ENCODE data around the gene TECPR1.
"Not testable (repeated sequence)": the region's sequence is repeated elsewhere in the genome, so short reads cannot be mapped to it uniquely, and the experiment has no call there.

The TECPR1 gene

DNA sequence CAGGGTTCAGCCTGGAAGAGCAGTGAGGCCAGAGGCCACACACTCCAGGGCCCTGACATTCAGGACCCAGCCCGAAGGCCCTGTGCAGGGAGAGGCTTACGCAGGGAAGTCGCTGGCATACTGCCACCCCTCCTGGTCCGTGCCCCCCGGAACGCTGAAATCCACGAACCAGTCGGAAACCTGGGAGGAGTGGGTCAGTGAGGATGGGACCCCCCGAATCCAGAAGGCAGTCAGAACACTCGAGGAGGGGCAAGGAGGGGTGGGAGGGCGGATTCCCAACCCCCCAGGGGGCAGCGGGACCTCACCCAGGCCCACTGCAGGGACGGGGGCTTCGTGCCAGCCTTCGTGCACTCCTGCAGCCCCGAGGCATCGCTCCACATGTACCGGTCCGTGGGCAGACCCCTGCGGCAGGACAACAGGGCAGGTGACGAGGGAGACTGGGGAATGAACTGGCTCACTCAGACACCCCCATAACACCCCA, 27.3 kb downstream of the TECPR1 start:
- DNase-seq (ENCODE audit: low read depth): no peak

DNA sequence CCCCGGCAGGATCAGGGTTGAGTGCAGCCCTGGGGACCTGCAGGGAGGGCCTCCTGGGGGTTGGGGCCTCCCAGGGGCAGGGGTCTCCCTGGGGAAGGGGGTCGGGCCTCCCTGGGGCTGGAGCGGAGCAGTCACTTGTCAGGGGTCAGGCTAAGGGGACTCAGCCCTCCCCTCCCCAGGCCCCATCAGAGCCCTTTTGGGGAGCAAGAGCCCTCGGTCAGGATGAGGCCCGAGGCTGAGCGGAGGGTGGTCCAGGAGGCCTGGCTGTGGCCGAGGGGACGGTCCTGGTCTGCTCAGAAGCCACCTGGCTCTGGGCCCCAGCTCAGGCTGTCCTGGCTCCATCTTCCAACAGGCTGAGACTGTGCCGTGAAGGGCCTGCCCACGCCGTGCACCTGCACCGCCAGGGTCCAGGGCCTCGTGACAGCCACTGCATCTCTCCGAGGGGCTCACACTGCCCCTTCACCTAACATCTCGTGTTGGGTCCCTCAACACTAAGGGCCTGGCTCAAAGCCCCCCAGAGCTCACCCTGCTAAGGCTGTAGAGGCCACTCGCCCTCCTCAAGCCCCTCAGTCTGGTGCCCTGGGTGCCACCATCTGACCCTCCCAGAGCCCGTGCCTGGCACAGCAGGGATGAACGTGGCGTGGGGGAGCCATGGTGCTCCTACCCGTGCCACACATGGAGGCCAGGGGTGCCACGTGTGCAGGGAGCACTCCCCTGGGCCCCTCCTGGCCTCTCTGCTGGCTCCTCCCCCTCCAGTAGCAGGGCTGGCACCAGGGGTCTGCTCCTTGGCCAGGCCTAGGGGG, 27.9 kb downstream of the TECPR1 start:
- DNase-seq (ENCODE audit: low read depth): no peak

DNA sequence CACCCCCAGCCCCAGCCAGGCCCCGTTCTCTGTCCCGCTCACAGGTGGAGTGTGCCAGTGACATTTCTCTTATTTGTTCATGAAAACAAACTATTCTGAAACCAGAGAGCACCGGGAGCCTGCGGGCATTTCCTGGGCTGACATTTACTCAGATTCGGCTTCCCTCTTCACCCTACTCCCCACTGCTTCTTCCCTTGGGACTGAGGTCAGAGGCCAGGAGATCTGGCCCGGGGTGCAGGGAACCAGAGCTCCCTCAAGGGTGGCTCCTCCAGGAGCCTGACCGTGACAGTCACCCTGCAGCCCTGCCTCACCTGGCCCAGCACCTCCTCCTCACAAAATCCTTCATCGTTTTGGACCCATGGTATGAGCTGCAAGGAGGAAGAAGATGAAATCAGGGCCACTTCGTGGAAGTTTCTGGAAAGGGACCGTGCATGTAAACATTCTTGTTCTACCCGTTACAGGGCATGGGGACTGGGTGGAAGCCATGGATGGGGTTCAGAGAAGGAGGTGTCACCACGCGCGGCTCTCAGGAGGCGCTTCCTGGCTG, 28.6 kb downstream of the TECPR1 start:
- no peak for DNase-seq (ENCODE audit: low read depth)

DNA sequence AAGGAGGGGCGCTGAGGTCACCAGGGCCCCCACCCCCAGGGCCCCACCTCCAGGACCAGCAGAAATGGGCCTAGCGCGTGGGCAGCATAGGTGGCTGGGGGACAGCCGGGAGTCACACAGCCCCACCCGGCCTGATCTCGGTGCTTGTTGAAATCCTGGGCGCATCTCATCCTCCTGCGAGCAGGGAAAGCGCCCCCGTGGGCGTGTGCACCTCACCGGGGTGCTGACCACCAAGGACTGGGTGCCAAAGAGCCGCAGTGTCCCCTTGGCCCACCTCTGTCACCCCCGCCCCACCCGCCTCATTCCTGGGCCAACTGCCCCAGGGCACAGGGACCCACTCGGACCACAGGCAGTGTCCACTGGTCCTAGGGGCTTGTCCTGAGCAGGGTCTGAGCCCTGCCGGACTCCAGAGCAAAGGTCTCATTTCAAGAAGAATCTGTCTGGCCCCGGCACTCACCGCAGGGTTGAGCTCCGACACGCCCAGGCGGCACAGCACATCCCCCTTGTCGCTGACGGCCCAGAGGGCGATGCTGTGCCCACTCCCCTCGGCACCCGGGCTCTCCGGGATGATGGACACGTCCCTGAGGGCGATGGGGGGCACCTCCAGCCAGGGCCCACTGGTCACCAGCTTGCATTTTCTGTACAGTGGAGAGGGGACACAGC, 29.4 kb downstream of the TECPR1 start:
- no peak for DNase-seq (ENCODE audit: low read depth)

DNA sequence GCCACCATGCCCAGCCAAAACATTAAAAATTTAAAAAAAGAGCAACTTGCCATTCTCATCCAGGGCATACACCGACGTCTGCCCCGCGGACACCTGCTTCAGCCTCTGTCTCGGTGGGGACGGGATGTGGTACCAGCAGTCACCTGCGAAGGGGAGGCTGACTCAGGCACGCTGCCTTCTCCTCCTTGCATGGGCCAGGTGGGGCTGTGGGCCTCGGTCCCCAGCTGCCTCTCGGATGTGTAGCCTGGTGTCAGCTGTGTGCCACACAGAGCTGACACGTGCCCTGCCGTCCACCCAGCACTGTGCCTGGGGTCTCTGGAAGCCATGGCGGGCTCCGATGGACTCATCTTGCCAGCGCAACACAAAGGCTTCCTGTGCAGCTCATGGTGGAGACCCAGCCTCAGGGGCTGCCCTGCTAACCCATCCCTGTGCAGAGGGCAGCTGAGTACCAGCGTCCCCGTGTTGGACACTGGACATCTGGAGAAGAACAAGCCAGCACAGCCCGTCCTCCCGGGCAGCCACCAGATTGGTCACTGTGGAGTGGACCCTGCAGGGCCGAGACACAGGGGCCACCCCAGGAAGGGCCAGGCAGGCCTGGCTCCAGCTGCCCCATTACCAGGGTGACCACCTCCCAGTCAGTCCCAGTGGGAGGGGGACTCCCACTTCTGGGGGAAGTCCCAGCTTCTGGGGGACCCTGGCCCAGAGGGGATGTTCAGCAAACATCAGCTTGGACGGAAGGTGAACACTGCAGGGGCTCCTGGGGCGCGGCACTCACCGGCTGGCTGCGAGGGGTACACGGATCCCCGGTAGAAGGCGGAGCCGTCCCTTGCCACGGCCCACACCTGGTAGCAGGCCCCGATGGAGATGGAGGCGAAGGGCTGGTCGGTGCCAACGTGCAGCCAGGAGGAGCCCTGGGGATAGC, 30.2 kb downstream of the TECPR1 start:
- no peak for DNase-seq (ENCODE audit: low read depth)

DNA sequence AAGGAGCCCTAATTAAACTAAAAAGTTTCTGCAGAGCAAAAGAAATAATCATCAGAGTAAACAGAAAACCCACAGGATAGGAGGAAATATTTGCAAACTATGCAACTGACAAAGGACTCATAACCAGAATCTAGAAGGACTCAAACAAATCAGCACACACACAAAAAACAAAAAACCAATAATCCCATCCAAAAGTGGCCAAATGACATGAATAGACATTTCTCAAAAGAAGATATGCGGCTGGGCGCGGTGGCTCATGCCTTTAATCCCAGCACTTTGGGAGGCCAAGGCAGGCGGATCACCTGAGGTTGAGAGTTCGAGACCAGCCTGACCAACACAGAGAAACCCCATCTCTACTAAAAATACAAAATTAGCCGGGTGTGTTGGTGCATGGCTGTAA, 32.6 kb downstream of the TECPR1 start:
- not testable (repeated sequence) for DNase-seq (ENCODE audit: low read depth)

DNA sequence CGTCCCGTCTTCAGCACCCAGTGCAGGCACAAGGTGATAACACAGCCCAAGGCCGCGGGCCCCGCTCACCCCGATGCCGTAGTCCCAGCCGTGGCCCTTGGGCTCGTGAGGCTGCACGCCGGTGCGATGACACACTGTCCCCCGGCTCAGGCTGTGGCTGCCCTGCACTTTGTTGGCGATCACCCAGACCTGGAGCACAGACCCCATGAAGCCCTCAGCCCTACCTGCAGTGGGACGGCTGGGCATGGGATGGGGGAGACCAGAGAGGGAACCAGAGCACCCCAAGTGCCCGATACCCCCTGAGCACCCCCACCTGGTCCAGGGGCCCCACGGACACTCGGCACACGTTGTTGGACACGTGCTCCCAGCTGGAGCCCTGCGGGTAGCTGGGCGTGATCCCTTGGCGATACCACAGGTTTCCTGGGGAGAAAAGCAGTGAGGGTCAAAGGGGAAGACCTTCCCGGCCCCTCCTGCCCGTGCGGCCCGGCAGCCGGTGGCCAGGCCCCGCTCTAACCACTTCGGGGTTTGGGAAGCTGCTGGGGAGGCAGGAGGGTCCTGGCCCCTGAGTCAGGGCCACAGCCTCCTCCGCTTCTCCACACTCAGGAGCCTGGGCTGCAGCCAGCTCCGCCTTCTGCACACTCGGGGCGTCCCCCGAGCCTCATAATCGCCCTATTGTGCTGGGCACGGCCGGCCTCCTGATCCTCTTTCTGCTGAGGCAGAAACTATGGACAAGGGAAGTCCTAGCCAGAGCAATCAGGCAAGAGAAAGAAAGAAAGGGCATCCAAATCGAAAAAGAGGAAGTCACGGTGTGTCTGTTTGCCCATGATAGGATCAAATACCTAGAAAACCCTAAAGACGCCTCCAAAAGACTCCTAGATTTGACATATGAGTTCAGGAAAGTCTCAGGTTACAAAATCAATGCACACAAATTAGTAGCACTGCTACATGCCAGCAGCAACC, 34.1 kb downstream of the TECPR1 start:
- no peak for DNase-seq (ENCODE audit: low read depth)

DNA sequence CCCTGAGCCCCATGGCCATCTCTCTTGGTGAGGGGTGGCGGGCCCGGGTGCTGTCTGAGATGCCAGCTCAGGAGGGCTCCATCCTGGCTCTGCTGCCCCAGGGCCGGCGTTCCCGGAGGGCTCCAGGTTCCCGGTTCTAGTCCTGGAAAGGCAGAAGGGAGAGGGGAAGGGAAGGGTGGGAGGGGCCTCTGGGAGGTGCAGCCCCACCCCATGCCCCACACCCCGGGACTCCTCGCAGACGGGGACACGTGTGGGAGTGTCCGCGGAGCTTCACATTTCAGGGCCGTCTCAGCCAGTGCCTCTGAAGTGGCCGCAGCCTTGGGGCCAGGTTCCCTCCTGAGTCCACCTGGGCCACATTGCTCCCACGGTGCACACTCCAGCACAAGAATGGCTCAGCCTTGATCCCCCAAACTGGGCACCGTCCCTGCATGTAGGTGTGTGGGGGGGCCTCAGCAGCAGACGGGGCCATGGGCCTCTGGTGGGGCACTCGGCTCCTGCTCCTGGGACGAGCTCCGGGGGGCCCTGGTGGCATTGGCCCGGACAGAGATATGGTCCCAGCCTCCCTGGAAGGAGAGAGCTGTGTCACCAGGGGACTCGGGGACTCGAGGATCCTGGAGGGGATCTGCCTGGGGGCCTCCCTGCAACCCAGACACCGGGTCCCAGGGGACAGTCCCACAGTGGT, 35.0 kb downstream of the TECPR1 start:
- DNase-seq (ENCODE audit: low read depth): no peak

DNA sequence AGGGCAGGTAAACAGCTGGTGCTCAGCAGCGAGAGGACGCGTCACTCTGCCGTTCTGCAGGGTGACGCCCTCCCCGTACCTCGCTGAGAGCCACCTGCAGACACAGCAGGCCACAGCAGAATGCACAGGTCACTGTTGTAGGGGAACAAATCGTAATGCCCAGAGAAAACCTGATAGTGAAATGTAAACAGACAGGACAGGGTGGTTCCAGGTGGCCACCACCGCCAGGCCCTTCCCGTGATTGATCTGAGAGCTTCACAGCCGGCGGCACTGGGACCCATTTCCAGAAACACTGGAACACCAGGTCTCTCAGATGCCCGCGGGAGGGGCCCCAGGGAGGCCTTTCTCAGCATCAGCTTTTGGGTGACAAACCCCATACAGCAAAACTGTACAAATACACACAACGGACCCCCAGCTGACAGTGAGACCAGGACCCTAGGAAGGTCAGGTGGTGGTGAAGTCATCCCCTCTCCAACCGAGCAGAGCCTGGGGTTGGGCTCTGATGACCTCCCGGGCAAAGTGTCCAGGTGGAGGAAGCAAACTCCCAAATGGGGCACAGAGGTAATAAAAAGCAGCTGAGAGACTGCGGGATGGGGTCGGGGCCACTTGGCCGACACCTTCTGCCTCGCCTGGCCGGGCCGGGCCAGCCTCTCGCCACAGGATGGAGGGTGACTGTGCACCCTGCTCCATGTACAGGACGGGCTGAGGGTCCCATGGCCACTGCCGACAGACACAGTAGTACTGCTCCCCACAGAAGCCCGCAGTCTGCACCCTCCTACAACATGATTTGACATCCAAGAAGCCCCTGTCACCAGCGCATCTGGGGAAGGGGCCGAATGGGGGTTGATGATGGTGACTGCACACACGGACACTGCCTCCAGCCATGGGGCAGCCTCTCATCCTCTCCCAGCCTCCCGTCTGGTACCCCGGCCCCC, 36.2 kb downstream of the TECPR1 start:
- DNase-seq (ENCODE audit: low read depth): no peak

DNA sequence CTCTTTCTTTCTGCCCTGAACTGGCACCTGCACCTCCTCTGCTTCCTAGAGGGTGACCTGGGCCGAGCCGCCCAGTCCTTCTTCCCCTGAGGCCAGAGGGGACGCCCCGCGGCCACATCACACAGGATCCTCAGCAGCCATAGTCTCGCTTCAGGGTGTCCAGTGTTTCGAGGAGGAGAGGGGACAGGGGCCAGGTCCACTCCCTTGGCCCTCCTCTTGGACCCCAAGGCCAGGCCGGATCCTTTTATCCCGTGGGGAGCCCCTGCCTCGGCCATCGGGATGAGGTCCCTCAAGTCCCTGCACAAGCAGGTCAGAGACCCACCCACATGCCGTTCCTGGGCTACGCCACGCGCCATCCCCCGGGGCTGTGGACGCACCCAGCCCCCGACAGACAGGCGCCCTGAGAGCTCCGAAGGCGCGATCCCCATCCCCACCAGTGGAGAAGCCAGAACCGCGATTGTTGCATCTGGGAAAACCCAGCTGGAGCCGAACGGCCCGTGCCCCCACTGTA, 37.2 kb downstream of the TECPR1 start:
- DNase-seq (ENCODE audit: low read depth): no peak

DNA sequence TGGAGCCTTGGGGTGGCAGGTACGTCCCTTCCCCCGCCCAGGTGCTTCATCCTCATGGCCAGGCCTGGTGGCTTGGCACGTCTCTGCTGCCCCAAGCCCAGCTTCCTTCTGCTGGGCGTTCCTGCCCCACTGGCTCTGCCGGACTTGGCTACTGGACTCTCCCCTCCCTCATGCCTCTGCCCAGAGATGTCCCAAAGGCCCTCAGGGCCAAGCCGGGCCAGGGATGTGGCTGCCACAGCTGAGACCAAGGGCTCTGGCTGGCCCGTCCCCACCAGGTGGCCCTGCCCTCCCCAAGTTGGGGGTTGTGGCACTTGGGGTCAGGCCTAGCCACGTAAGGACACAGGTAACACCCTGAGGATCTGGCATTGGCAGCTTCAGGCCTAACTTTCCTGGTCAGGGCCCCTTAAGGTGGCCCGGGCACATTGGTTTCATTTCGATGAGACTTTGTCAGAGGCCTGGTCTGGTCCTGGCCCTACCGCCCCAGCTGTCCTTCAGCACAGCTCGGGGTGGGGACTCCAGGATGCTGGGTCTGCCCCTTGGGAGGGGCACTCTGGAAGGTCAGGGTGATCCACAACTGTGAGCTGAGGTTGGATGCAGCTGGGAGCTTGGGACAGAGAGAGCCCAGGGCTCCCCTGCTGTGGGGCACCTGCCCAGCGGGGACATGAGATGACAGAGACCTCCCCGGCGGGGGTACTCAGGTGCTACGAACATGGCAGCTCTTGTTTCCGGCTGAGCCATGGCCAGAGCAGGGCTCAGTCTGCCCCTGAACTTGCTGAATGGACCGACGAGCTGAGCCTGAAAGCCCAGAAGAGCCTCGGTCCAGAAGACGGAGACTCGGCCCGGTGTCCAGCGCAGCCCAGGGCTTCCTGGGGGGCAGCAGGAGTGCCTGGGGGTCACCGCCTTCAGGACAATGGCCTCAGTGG, 37.9 kb downstream of the TECPR1 start:
- DNase-seq (ENCODE audit: low read depth): no peak

DNA sequence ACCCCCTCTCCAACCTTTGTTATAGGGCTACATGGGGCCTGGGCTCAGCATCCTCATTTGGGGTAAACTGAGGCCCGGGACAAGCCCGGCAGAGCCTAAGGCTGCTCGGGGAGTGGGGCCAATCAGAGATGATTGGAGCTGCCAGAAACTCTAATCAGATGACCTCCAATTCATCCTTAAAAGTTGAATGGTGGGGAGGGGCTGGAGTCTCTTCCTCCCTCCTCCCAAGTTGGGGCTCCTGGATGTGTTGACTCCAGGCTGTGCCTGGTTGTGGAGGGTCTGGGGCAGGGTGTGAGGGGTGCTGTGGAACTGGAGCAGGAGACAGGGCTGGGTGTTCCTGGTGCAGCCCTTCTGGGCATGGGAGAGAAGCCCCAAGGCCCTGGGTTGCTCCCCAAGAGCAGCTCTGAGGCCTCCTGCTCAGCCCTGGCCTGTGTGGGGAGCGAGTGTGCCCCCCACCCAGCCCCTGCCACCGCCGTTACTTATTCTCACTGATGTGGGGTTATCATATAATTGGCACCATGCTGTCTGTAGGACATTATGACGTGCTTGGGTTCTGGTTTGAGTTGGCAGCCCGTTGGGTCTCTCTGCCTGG, 38.6 kb downstream of the TECPR1 start:
- DNase-seq (ENCODE audit: low read depth): no peak

DNA sequence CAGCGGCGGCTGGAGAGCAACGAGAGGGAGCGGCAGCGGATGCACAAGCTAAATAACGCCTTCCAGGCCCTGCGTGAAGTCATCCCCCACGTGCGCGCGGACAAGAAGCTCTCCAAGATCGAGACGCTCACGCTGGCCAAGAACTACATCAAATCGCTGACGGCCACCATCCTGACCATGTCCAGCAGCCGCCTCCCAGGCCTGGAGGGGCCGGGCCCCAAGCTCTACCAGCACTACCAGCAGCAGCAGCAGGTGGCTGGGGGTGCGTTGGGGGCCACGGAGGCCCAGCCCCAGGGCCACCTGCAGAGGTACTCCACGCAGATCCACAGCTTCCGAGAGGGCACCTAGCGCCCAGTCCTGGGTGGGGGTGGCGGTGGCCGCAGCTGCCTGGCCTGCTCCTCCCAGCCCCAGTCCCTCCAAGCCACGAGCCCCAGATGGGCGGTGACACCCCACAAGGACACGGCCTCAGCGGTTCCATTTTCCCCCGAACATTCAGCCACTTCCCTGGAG, 39.4 kb downstream of the TECPR1 start:
- DNase-seq (ENCODE audit: low read depth): no peak

DNA sequence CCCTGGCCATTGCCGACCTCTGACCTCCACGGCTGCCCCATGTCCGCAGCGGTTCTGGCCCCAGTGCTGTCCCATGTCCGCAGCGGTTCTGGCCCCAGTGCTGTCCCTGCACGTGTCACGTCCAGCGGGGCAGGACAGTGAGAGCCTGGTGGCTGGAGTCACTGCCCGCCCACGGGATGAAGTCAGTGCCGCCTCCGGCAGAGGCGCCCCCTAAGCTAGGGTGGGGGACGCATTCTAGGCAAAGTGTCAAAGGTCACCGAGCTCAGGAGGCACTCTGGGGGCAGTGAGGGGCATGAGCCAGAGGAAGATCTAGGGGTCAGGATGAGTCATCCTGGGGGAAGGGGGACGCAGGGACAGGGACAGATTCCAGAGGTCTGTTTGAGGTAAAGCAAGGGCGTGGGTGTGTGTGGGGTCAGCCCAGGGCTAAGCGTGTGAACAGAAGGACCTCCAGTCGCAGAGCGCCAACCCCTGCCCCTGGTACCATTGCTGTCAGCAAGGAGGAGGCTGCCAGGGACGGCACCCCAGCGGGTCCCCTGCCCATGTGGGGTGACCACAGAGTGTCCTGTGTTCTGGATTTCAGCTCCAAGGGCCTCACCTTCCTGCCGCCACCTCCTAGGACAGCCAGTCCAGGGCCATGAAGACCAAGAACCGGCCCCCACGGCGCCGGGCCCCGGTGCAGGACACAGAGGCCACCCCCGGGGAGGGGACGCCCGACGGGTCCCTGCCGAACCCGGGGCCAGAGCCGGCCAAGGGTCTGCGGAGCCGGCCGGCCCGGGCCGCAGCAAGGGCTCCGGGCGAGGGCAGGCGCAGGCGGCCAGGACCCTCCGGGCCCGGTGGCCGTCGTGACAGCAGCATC, 40.1 kb downstream of the TECPR1 start:
- no peak for DNase-seq (ENCODE audit: low read depth)

DNA sequence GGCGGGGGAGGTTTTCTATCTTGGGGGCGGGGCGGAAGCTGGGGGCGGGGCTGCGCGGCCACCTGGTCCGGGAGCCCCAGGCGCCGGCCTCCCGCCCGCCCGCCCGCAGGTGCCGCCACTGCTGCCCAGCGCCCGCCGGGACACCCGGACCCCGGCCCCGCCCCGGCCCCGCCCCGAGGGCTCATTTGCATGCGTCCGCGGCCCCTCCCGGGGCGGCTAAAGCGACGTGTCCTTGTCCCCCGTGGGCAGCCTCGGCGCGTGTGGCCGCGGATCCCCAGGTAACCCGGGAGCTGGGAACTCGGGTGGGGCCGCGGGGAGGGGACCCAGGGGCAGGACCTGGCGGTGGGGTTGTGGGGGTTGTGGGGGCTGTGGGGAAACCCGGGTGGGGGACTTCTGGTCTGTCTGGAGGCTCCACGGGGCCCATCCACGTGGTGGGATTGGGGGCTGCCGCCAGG, 40.8 kb downstream of the TECPR1 start, which contains the start of gene BHLHA15:
TSS of gene BHLHA15 (plus strand) at position 219 of the 455 bp plus-strand sequence. CDS start 871 bp downstream, outside the sequence.
- no peak for DNase-seq (ENCODE audit: low read depth)
